ENCODE results near the gene TP53I13. TPM values are rescaled to one million over a fixed set of nuclear protein-coding genes. Genes with fewer than 3 reads are reported as not detected.
A peak's percentile ranks its signal among the peaks of the same experiment; 100 is the strongest.

Gene TP53I13
- total RNA-seq, 1 donor = 41.8 TPM

DNA sequence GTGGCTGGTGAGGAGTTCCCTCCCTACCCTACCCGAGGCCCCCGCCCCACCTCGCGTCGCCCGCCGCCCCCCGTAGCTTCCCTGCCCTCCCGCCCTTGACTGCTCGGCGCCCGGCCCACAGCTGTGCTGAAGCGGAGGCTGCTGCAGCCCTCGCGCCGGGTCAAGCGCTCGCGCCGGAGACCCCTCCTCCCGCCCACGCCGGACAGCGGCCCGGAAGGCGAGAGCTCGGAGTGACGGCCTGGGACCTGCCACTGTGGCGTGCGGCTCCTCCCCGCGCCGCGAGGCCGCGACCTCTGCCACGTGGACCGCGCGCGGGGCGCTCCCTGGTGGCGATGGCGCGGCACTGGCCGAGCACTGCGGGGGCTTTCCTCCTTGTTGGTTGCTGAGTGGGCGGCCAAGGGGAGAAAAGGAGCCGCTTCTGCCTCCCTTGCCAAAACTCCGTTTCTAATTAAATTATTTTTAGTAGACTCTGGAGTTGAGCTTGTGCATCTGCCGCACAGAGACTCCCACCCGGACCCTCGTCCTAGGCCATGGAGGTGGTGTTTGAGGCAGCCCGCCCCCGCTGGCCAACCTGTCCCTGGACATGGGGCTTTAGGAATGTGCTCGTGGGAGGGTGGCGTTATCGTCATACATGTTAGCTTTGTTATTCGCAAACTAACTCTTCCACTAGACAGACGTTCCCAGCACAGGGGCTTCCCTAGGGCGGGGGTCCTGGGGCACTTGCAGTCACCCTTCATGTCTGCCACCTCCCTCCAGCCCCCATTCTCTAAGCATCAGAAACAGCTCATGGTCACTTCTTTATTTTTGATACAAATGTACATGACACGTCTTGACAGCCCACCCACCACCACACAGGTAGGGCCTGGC, 4.4 kb downstream of the TP53I13 start:
- peak; percentile 47 for DNase-seq (ENCODE audit: low read depth)
- TF ChIP-seq, protein P1, sequence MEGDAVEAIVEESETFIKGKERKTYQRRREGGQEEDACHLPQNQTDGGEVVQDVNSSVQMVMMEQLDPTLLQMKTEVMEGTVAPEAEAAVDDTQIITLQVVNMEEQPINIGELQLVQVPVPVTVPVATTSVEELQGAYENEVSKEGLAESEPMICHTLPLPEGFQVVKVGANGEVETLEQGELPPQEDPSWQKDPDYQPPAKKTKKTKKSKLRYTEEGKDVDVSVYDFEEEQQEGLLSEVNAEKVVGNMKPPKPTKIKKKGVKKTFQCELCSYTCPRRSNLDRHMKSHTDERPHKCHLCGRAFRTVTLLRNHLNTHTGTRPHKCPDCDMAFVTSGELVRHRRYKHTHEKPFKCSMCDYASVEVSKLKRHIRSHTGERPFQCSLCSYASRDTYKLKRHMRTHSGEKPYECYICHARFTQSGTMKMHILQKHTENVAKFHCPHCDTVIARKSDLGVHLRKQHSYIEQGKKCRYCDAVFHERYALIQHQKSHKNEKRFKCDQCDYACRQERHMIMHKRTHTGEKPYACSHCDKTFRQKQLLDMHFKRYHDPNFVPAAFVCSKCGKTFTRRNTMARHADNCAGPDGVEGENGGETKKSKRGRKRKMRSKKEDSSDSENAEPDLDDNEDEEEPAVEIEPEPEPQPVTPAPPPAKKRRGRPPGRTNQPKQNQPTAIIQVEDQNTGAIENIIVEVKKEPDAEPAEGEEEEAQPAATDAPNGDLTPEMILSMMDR (IDR thresholded peaks at IDR 0.05; ENCODE audit: insufficient read depth, low read length) = peak; percentile 59
- H3K4me3 ChIP-seq (ENCODE audit: low read depth, low read length) = no peak overlapping the region

DNA sequence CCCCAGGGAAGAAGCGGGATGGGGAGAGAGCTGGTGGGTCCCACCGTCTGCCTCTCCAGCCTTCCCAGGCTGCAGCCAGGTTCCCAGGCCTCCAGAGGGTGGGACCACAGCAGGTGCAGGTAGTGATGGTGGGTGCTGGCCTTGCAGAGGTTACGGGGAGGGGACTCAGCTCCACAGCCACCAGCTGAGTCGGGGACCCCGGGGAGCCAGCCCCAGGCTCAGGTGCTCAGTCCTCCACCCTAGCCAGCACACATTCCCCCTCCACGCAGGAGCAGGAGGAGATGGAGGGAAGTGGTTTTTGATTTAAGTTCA, 5.0 kb downstream of the TP53I13 start:
- no peak overlapping the region for H3K4me3 ChIP-seq (ENCODE audit: low read depth, low read length)
- no peak for DNase-seq (ENCODE audit: low read depth)
- TF ChIP-seq, protein P1 (IDR thresholded peaks at IDR 0.05; ENCODE audit: insufficient read depth, low read length) = no peak

DNA sequence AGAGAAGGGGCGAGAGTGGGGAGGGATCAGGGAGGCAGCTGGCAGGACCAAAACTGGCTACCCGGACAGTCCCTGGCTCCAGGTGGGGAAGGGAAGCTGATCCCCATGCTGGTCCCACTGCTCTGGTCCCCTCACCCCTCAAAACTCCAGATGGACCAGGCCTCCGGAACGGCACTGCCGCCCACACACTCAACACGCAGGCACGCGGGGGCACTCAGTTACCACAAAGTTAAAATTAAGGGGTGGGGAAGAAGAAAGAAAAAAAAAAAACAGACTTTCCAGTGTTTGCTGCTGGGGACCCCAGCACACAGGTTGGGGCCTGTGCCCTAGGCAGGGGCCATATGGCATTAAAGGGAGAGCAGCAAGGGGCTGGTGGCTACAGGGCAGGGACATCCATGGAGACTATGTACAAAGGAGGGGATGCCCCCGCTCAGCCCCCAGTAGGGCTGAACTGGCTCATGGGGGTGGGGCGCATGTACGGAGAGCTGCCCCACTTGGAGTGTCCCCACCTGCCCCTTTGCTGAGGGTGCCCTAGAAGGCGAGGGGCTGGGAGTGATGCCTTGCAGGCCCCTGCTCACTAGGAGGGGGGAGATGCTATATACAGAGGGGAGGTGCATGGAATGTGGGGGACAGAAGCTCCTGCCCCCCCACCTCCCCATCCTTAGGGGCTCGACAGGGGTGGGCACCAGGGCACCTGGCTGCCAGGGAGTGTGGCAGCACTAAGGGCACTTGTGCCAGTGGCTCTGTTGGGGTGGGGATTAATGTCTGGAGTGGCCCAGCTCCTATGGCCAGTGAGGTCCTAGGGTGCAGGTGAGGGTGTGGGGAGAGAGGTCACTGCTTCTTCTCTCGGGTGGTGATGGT, 5.6 kb downstream of the TP53I13 start:
- no peak for DNase-seq (ENCODE audit: low read depth)
- TF ChIP-seq, protein P1 (IDR thresholded peaks at IDR 0.05; ENCODE audit: insufficient read depth, low read length) = no peak
- H3K4me3 ChIP-seq (ENCODE audit: low read depth, low read length) = no peak overlapping the region

DNA sequence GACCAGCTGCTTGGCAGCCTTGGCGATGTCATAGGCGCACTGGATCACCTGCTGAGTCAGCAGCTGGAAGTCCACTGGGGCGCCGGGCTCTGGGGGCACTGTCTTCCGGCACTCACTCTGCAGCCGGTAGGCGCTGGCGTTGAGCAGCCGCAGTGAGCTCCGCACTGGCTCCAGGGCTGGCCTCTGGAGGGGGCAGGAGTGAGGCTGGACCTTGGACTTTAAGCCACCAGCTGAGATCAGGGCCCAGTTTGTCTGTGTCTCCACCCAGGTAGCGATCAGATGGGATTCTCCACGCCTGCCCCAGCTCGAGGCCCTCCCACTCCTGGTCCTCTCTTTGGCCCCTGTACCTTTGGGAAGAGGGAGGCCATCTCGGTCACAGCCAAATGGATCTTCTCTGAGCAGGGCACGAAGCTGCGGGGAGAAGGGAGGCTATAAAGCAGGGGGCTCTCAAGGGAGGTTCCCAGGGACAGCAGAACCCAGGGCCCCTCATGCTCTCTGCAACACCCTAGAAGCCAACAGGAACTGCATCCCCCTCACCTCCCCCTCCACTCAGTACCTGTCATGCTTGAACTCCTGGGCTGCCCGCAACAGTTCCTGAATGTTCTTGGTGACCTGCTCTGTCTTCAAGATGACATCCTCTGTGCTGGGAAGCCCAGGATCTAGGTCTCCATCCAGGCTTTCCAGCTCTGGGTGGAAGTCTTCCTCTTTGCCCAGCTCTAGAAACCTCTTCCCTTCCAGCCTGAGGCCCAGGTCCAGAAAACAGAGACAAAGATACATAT, 6.4 kb downstream of the TP53I13 start:
- H3K4me3 ChIP-seq (ENCODE audit: low read depth, low read length) = no peak overlapping the region
- TF ChIP-seq, protein P1 (IDR thresholded peaks at IDR 0.05; ENCODE audit: insufficient read depth, low read length) = no peak
- DNase-seq (ENCODE audit: low read depth) = no peak

DNA sequence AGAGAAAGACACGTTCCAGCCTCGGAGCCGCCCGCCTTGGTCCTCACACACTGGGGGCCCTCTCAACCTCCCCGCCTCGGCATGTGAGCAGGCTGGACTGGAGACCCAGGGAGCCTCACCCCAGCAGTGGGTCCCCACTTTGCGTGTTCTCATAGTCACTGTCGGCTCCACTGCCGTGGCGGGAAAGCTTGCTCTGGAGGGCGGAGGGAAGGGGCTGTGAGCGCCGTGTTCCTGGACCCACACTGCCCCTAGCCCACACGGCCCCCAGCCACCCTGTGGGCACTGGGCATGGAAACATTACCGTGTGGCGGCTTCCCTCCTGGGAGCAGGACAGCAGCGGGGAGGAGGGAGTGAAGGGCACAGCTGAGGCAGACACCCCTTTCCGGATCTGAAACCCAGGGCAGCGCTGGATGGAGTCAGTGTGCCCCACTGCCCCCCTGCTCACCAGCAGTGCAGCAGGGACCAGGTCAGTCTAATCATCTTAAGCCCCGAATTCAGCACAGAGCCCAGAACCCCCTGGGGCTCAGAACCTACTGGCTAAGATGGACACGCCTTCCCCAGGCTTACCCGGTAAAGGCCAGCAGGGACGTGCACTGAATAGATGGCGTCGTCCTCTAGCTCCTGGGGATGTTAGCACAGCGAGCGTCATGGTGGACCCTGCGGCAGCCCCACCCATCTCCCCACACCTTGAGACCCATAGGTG, 7.2 kb downstream of the TP53I13 start:
- H3K4me3 ChIP-seq (ENCODE audit: low read depth, low read length) = no peak overlapping the region
- TF ChIP-seq, protein P1 (IDR thresholded peaks at IDR 0.05; ENCODE audit: insufficient read depth, low read length) = no peak
- no peak for DNase-seq (ENCODE audit: low read depth)

Measured in fibroblast of the aortic adventitia (primary cell).